Measurements from ENCODE around the gene FMN1.

- no peak for TF ChIP-seq CTCF (IDR thresholded peaks at IDR 0.05)
- TF ChIP-seq TCF7L2 (IDR thresholded peaks at IDR 0.05; ENCODE audit: low read depth, low read length), result no peak
These were observed 14.6 kb downstream of the FMN1 start for GRCh38 chr15:33179874-33180273.
